GM21390 (cell line): ENCODE measurements around the gene HBB.

Experiments
- ATAC-seq: cut with Tn5 transposase; IDR thresholded peaks from one replicate; pipeline ENCODE4 v1.9.1; 2021; ENCODE audit not compliant: unreplicated experiment

The HBB gene

GRCh38 chr11:5228124-5228523 lies 1.3 kb upstream of the HBB start:
- ATAC-seq, result no peak

GRCh38 chr11:5227681-5228080 lies 810 bp upstream of the HBB start:
- no peak for ATAC-seq

- ATAC-seq, result no peak
These were observed 1.4 kb downstream of the HBB start for GRCh38 chr11:5225480-5225871.

- ATAC-seq, result no peak
These were observed 2.1 kb downstream of the HBB start for GRCh38 chr11:5224538-5225479.

GRCh38 chr11:5223686-5224085 lies 3.2 kb downstream of the HBB start:
- ATAC-seq, result no peak

GRCh38 chr11:5223146-5223545 lies 3.7 kb downstream of the HBB start:
- ATAC-seq, result no peak

GRCh38 chr11:5210376-5210885 lies 16.4 kb downstream of the HBB start:
- ATAC-seq, result no peak

- ATAC-seq, result no peak
These were observed 22.1 kb downstream of the HBB start for GRCh38 chr11:5204787-5205186.

- ATAC-seq, result no peak
These were observed 23.5 kb downstream of the HBB start for GRCh38 chr11:5203366-5203765.

- no peak for ATAC-seq
These were observed 26.3 kb downstream of the HBB start, which contains the start of gene OR51V1 for GRCh38 chr11:5200582-5200981. TSS of gene OR51V1 (minus strand) at chr11:5200682. CDS start at chr11:5200682, 0 bp downstream.

GRCh38 chr11:5198285-5198684 lies 28.6 kb downstream of the HBB start:
- ATAC-seq, result no peak

GRCh38 chr11:5197536-5197935 lies 29.3 kb downstream of the HBB start:
- no peak for ATAC-seq

- no peak for ATAC-seq
These were observed 30.1 kb downstream of the HBB start for GRCh38 chr11:5196731-5197130.

GRCh38 chr11:5196067-5196466 lies 30.8 kb downstream of the HBB start:
- ATAC-seq, result no peak

- ATAC-seq, result no peak
These were observed 34.1 kb downstream of the HBB start for GRCh38 chr11:5192738-5193137.

GRCh38 chr11:5188201-5188600 lies 38.7 kb downstream of the HBB start:
- ATAC-seq, result no peak

- no peak for ATAC-seq
These were observed 48.6 kb downstream of the HBB start for GRCh38 chr11:5178046-5178837.
